HG02763 (cell line): Measurements from ENCODE around the gene CFL1.

Experiments
- ATAC-seq: cut with Tn5 transposase; IDR thresholded peaks from one replicate; pipeline ENCODE4 v1.9.1; 2021; ENCODE audit warnings: mild to moderate bottlenecking, moderate library complexity; ENCODE audit not compliant: unreplicated experiment

CFL1 gene

DNA sequence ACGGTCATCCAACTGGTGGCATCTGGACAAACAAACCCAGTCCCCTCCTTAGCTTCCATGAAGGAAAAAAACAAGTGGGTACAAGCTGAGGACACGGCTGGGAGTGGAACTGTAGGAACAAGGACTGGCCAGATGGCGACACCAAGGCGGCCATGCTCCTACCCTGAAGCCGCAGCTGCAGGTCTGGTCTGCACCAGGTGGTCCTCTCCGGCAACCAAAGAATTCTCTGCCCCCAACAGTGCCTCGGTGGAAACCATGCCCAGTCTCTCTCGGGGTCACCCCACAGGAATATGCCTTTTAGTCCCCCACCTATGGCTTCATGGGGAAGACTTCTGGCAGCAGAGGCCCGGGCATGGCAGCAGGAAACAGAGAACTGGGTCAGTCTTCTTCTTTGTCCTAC, 48.5 kb downstream of the CFL1 start:
- ATAC-seq: no peak

DNA sequence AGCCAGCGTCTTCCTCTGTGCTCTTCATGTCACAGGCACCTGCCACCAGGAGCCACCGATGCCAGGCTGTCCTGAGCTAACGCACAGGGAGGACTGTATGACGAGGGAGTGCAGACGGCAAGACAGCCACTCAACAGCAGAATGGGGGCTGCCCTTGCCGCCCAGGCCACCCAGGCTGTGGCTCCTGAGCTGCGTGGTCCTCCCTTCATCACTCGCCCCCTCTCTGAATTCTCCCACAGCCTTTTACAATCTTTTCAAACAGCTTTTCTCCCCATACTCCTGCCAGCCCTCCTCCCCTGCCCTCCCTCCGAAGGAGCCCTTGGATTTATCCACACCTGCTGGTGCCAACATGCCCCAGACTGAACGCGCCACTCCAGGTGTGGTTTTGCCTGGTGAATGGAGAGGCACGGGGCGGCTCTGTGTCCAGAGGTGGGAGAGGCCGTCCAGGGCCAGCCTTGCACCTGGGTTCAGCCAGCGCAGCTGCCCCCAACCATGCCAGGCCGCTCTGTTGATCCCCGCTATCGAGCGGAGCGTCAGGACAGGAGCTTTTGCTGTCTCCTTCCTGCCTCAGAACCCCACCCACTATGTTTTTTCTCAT, 49.1 kb downstream of the CFL1 start:
- no peak for ATAC-seq

DNA sequence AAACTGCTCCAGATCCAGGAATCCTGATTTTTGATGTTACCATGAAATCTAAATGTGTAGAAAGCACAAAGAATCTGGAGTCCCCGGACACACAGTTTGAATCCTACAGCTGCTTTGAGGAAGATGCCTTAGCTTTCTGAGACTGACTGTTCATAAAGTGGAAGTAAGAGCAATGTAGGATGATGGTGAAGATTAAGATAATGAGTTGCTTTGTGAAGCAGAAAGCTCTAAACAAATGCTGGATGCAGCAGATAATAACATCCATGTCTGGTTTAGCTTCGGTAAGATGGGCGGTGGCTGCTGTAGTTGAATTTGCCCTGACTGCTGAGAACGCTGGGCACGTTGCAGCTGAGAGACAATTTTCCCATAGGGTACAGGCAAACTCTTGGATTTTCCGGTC, 51.0 kb downstream of the CFL1 start:
- no peak for ATAC-seq
